HFFc6 (cell line): ENCODE results near the gene FHAD1. TPM values are rescaled to one million over a fixed set of nuclear protein-coding genes. Genes with fewer than 3 reads are reported as not detected.
"Not testable (repeated sequence)": the region's sequence is repeated elsewhere in the genome, so short reads cannot be mapped to it uniquely, and the experiment has no call there.

Experiments used
- DNase-seq: peaks from one replicate; pipeline ENCODE4 v3.0.0-alpha.2; 2018
- H3K27ac Mint-ChIP-seq: 2 replicates; pipeline ENCODE4 v1.8.0; 2020; ENCODE audit warnings: mild to moderate bottlenecking, mixed read lengths
- H3K27me3 Mint-ChIP-seq: 2 replicates; pipeline ENCODE4 v1.8.0; 2021; ENCODE audit warnings: mild to moderate bottlenecking, moderate library complexity, mixed read lengths; ENCODE audit not compliant: insufficient read depth
- H3K36me3 Mint-ChIP-seq: 2 replicates; pipeline ENCODE4 v1.8.0; 2021; ENCODE audit warnings: low read depth, mixed read lengths
- H3K4me1 Mint-ChIP-seq: 2 replicates; pipeline ENCODE4 v1.8.0; 2020; ENCODE audit warnings: low read depth, mixed read lengths
- H3K4me3 Mint-ChIP-seq: 2 replicates; pipeline ENCODE4 v1.8.0; 2020; ENCODE audit warnings: mild to moderate bottlenecking, moderate library complexity, mixed read lengths
- H3K9me3 Mint-ChIP-seq: 2 replicates; pipeline ENCODE4 v1.8.0; 2020; ENCODE audit warnings: mild to moderate bottlenecking, mixed read lengths
- total RNA-seq, 6 experiments: library from RNA; stranded (reverse); fragmentation: NEBNext Ultra II Directional; extraction: Animal tissue kit (Norgen Biotek cat#: 25700); gene quantifications; 2 replicates in 1 of 6; 3 replicates in 5 of 6; pipeline ENCODE4 v1.2.3, GENCODE V29; 2021
- TF ChIP-seq, protein P1 (sequence below): fragments of 200-600 bp; sonication (generic); IDR thresholded peaks from 2 replicates; pipeline ENCODE4 v1.5.0; 2021; ENCODE audit warnings: antibody characterized with exemption, mild to moderate bottlenecking

The FHAD1 gene
- total RNA-seq, 6 experiments from 2014 or later = 0.16 to 0.25 TPM; not detected in 4

- Mint-ChIP-seq H3K36me3 (no peaks in the 10 kb centered on the region), H3K27me3 (peaks cover 14% of the 10 kb centered on the region), H3K27ac (no peak overlapping the region), H3K4me1 (peaks cover 13% of the 10 kb centered on the region), H3K9me3 (no peaks in the 10 kb centered on the region), H3K4me3 (peak overlapping the region; percentile 75; the same call in 1 of the 2 replicates)
- TF ChIP-seq, protein P1, sequence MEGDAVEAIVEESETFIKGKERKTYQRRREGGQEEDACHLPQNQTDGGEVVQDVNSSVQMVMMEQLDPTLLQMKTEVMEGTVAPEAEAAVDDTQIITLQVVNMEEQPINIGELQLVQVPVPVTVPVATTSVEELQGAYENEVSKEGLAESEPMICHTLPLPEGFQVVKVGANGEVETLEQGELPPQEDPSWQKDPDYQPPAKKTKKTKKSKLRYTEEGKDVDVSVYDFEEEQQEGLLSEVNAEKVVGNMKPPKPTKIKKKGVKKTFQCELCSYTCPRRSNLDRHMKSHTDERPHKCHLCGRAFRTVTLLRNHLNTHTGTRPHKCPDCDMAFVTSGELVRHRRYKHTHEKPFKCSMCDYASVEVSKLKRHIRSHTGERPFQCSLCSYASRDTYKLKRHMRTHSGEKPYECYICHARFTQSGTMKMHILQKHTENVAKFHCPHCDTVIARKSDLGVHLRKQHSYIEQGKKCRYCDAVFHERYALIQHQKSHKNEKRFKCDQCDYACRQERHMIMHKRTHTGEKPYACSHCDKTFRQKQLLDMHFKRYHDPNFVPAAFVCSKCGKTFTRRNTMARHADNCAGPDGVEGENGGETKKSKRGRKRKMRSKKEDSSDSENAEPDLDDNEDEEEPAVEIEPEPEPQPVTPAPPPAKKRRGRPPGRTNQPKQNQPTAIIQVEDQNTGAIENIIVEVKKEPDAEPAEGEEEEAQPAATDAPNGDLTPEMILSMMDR = no peak
- DNase-seq = no peak
These were observed 136.8 kb downstream of the FHAD1 start for GRCh38 chr1:15383810-15384209.

- Mint-ChIP-seq H3K4me3 (peak overlapping the region; percentile 75), H3K27me3 (peaks cover 16% of the 10 kb centered on the region), H3K9me3 (no peaks in the 10 kb centered on the region), H3K4me1 (peaks cover 13% of the 10 kb centered on the region), H3K36me3 (no peaks in the 10 kb centered on the region), H3K27ac (no peak overlapping the region)
- TF ChIP-seq, protein P1 = no peak
- DNase-seq = no peak
These were observed 137.4 kb downstream of the FHAD1 start for GRCh38 chr1:15384301-15384901.

GRCh38 chr1:15385420-15385819 is 138.4 kb downstream of the FHAD1 start:
- Mint-ChIP-seq H3K4me3 (no peak overlapping the region), H3K4me1 (peaks cover 13% of the 10 kb centered on the region), H3K27me3 (peaks cover 19% of the 10 kb centered on the region), H3K27ac (no peak overlapping the region), H3K36me3 (no peaks in the 10 kb centered on the region), H3K9me3 (no peaks in the 10 kb centered on the region)
- no peak for DNase-seq
- TF ChIP-seq, protein P1 = no peak

DNA sequence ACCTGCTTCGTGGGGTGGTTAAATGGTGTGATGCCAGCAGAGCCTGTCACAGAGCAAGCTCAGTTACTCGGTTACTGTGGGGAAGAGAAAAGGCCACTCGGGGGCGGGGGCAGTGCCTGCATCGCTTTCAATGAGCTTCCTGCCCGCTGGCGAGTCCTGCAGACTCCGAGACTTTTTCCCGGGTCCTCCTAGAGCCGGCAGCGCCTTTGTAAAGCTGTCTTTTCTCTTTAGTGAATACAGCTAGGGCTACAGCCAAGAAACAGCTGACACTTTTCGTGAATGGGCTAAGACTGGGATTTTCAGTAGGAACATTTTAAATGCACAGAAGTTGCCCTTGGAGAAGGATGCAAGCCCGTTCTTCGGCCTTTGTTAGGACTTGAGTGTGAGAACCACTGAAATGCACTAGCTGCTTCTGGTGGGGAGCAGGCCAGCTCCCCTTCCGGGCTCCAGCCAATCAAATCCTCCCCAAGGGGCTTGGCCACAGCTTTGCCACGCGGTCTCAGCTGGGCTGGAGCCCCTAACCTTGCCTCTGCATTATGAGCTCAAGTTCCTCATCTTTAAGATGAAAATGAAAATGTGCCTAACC is 139.2 kb downstream of the FHAD1 start:
- Mint-ChIP-seq H3K4me3 (no peak overlapping the region), H3K9me3 (no peaks in the 10 kb centered on the region), H3K4me1 (peaks cover 13% of the 10 kb centered on the region), H3K36me3 (no peaks in the 10 kb centered on the region), H3K27ac (no peak overlapping the region), H3K27me3 (peaks cover 19% of the 10 kb centered on the region)
- TF ChIP-seq, protein P1 = no peak
- DNase-seq = no peak

- TF ChIP-seq, protein P1 = no peak
- peaks cover 13% of the 10 kb centered on the region for H3K4me1 Mint-ChIP-seq
- H3K4me3 Mint-ChIP-seq = no peak overlapping the region
- H3K27me3 Mint-ChIP-seq = peaks cover 21% of the 10 kb centered on the region
- H3K27ac Mint-ChIP-seq = no peak overlapping the region
- no peaks in the 10 kb centered on the region for H3K36me3 Mint-ChIP-seq
- DNase-seq = no peak
- no peaks in the 10 kb centered on the region for H3K9me3 Mint-ChIP-seq
These were observed 141.3 kb downstream of the FHAD1 start for GRCh38 chr1:15388201-15388880.

DNA sequence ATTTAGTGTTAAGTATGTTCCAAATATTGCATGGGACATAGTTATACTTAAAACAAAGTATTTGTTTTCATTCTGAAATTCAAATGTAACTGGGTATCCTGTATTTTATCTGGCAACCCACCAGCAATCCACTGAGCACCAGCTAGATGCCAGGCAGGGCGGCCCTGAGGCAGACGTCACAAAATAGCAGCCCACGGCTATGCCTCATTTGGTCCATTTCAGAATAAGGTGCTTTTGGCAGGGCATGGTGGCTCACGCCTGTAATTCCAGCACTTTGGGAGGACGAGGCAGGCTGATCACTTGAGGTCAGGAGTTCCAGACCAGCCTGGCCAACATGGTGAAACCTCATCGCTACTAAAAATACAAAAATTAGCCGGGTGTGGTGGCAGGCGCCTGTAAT is 142.8 kb downstream of the FHAD1 start:
- not testable (repeated sequence) for DNase-seq, H3K9me3 Mint-ChIP-seq, H3K36me3 Mint-ChIP-seq, H3K4me3 Mint-ChIP-seq, H3K4me1 Mint-ChIP-seq, H3K27ac Mint-ChIP-seq
- peaks cover 17% of the 10 kb centered on the region for H3K27me3 Mint-ChIP-seq
